Type B pancreatic cell (in vitro differentiated cells): ENCODE results near the gene VPS13D. TPM values are rescaled to one million over a fixed set of nuclear protein-coding genes. Genes with fewer than 3 reads are reported as not detected.
"Not testable (repeated sequence)": the region's sequence is repeated elsewhere in the genome, so short reads cannot be mapped to it uniquely, and the experiment has no call there.

Experiments used
- DNase-seq: peaks from one replicate; pipeline ENCODE4 v3.0.0; 2021; ENCODE audit warnings: mixed read lengths; ENCODE audit not compliant: unreplicated experiment; ENCODE audit errors: extremely low spot score
- H3K27ac Mint-ChIP-seq: 2 replicates; pipeline ENCODE4 v1.8.0; 2021; ENCODE audit warnings: mild to moderate bottlenecking, mixed read lengths
- H3K27me3 Mint-ChIP-seq: 2 replicates; pipeline ENCODE4 v1.8.0; 2021; ENCODE audit warnings: mixed read lengths
- H3K36me3 Mint-ChIP-seq: 2 replicates; pipeline ENCODE4 v1.8.0; 2021; ENCODE audit warnings: mixed read lengths
- H3K4me1 Mint-ChIP-seq: one replicate; pipeline ENCODE4 v1.8.0; 2021; ENCODE audit warnings: mixed read lengths; ENCODE audit not compliant: unreplicated experiment
- H3K4me3 Mint-ChIP-seq: 2 replicates; pipeline ENCODE4 v1.8.0; 2021; ENCODE audit warnings: mild to moderate bottlenecking, mixed read lengths
- H3K9me3 Mint-ChIP-seq: 2 replicates; pipeline ENCODE4 v1.8.0; 2021; ENCODE audit warnings: mixed read lengths
- total RNA-seq: library from RNA; stranded (reverse); gene quantifications from 2 replicates; pipeline ENCODE4 v1.2.1, GENCODE V29; 2021; ENCODE audit warnings: low replicate concordance
- TF ChIP-seq, protein P1 (sequence below): fragments of 200-600 bp; sonication (generic); conservative IDR thresholded peaks from 2 replicates; pipeline ENCODE4 v1.5.0; 2021; ENCODE audit warnings: antibody characterized with exemption, mild to moderate bottlenecking

The VPS13D gene
- total RNA-seq, 1 donor from 2014 or later, result 43.4 TPM

DNA sequence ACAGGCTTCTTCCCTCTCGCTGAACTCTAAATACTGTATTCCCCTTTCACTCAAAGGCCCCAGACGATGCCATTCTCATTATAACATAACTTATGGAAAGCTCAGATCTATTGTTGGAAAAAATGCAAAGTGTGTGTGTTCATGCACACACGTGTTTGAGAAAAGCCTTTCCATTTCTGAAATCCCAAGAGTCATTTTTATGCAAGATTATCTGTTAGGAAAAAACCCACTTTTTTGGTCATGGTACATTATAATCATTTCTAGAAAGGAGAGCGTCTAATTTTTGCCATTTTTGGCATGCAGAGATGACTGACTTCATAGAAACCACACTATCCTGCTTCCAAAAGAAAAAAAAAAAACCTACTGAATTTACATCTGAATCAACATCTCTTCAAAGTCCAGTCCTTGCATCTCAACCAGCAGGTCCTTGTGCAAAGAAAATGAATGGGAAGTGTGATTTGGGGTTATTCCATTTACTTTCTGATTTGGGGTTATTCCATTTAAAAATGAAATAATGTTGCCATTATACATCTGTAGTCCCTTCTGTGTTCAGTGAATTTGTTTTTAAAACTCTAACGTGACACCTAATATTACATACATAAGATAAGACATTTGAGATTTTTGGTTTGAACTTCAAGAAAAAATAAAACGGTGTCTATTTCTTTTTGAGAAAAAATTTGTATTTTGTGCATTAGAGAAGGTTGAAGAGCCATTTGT lies 237.9 kb downstream of the VPS13D start:
- Mint-ChIP-seq H3K27me3 (no peaks in the 10 kb centered on the region), H3K4me1 (peaks cover 50% of the 10 kb centered on the region), H3K4me3 (no peak overlapping the region), H3K36me3 (peaks cover 32% of the 10 kb centered on the region), H3K27ac (no peak overlapping the region), H3K9me3 (no peaks in the 10 kb centered on the region)
- no peak for DNase-seq
- TF ChIP-seq, protein P1, sequence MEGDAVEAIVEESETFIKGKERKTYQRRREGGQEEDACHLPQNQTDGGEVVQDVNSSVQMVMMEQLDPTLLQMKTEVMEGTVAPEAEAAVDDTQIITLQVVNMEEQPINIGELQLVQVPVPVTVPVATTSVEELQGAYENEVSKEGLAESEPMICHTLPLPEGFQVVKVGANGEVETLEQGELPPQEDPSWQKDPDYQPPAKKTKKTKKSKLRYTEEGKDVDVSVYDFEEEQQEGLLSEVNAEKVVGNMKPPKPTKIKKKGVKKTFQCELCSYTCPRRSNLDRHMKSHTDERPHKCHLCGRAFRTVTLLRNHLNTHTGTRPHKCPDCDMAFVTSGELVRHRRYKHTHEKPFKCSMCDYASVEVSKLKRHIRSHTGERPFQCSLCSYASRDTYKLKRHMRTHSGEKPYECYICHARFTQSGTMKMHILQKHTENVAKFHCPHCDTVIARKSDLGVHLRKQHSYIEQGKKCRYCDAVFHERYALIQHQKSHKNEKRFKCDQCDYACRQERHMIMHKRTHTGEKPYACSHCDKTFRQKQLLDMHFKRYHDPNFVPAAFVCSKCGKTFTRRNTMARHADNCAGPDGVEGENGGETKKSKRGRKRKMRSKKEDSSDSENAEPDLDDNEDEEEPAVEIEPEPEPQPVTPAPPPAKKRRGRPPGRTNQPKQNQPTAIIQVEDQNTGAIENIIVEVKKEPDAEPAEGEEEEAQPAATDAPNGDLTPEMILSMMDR, result no peak

DNA sequence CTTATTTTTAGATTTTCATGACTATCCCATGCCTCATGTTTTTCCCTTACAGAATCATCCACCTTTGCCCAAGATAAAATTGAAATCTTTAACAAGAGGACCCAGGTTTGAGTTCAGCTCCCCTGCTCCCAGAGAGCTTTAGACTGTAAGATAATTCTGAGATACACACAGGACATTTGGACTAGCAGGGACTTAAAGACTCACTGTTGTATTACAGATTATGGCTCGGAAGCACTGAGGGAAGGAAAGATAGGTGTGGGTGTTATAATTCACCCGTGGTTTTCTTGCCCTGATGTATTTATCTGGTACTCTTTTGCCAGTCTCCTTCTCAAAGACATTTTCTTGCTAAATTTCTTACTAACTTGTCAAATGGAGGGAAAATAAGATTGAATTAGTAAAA lies 238.5 kb downstream of the VPS13D start:
- peaks cover 30% of the 10 kb centered on the region for H3K36me3 Mint-ChIP-seq
- peaks cover 51% of the 10 kb centered on the region for H3K4me1 Mint-ChIP-seq
- TF ChIP-seq, protein P1, result no peak
- no peaks in the 10 kb centered on the region for H3K27me3 Mint-ChIP-seq
- H3K9me3 Mint-ChIP-seq, result no peaks in the 10 kb centered on the region
- no peak for DNase-seq
- H3K4me3 Mint-ChIP-seq, result no peak overlapping the region
- H3K27ac Mint-ChIP-seq, result no peak overlapping the region

DNA sequence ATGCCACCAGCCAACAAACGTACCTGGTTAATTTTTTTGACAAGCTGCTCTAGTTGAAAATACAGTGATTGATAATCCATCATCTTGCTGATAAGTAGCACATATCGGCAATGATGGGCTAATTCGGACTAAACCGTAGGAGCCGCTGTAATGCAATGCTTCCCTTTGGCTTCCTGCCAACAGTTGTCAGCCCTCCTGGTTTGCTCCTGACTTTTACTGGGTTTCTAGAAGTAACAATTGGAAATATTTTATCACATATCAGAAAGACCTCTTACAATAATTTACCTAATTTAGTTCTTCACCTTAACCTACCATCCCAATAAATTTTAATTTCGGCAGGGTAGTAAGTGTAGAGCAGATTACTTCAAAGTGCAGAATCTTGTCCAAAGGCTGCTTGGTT lies 239.7 kb downstream of the VPS13D start:
- no peak overlapping the region for H3K27ac Mint-ChIP-seq
- no peaks in the 10 kb centered on the region for H3K9me3 Mint-ChIP-seq
- TF ChIP-seq, protein P1, result no peak
- no peak for DNase-seq
- no peak overlapping the region for H3K4me3 Mint-ChIP-seq
- H3K27me3 Mint-ChIP-seq, result no peaks in the 10 kb centered on the region
- H3K36me3 Mint-ChIP-seq, result peaks cover 30% of the 10 kb centered on the region
- peaks cover 60% of the 10 kb centered on the region for H3K4me1 Mint-ChIP-seq

DNA sequence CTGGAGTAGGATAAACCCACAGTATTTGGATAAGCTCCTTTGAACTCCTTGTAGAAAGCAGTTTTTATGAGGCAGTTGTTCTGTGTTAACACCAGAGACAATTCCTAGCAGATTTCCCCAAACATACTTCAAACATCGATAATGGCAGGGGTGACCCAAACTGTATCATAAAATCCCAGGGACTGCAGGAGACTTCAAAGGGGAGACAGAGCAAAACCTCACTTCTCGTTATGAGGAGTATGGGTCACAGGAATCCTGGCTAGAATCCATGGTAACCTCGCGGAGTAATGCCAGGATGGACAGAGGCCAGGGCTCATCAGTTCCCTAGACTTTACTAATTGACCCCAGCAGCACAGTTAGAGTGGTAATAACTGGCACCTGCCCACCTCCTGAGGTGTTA lies 240.2 kb downstream of the VPS13D start:
- TF ChIP-seq, protein P1, result no peak
- Mint-ChIP-seq H3K27ac (peak overlapping the region; percentile 57), H3K27me3 (no peaks in the 10 kb centered on the region), H3K4me3 (peak overlapping the region; percentile 20), H3K36me3 (peaks cover 30% of the 10 kb centered on the region), H3K9me3 (no peaks in the 10 kb centered on the region), H3K4me1 (peaks cover 60% of the 10 kb centered on the region)
- DNase-seq, result no peak

DNA sequence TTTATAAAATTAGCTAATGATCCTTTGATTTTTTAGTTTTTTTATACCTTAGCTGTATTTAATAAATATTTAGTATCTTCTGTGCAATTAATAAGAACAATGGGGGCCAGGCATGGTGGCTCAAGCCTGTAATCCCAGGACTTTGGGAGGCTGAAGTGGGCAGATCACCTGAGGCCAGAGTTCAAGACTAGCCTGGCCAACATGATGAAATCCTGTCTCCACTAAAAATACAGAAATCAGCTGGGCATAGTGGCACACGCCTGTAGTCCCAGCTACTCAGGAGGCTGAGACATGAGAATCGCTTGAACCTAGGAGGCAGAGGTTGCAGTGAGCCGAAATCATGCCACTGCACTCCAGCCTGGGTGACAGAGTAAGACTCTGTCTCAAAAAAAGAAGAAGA lies 241.1 kb downstream of the VPS13D start:
- peaks cover 23% of the 10 kb centered on the region for H3K36me3 Mint-ChIP-seq
- H3K9me3 Mint-ChIP-seq, DNase-seq, H3K27ac Mint-ChIP-seq, H3K27me3 Mint-ChIP-seq, H3K4me3 Mint-ChIP-seq: not testable (repeated sequence)
- peaks cover 61% of the 10 kb centered on the region for H3K4me1 Mint-ChIP-seq

DNA sequence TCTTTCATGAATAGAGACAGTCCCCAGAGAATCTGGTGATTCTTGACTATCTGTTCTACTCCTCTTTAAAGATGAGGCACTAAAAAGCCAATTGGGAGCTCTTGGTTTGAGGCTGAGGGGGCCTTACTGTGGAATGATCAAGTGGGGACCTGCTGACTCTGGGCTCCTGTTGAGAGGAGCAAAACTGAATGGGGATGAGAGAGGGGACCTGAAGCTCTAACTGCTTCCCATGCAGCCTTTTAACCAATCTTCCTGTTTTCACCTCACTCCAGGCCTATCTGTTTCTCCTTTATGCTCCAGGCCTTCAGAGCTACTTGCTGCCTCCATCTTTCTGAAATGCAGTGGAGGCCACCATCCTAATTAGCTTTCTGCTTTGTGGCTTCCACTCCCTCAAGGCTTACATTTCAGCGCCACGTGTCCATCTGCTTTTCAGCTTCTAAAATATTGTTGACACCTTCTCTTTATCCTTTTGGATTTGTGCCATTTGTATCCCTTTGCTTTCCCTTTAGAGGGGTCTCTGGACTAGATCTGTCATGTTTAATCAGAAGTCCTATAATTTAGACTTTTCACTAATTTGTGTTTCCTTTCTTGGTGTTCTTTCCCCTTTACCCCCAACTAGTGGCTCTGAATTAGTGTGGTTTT lies 242.4 kb downstream of the VPS13D start:
- peaks cover 18% of the 10 kb centered on the region for H3K36me3 Mint-ChIP-seq
- H3K27ac Mint-ChIP-seq, result peak overlapping the region; percentile 95
- peak overlapping the region; percentile 58 for H3K4me3 Mint-ChIP-seq
- DNase-seq, result no peak
- no peaks in the 10 kb centered on the region for H3K27me3 Mint-ChIP-seq
- peaks cover 73% of the 10 kb centered on the region for H3K4me1 Mint-ChIP-seq
- no peaks in the 10 kb centered on the region for H3K9me3 Mint-ChIP-seq
- TF ChIP-seq, protein P1, result no peak
